ENCODE results near the gene COL24A1. TPM values are rescaled to one million over a fixed set of nuclear protein-coding genes. Genes with fewer than 3 reads are reported as not detected.

COL24A1 gene
- total and polyA plus RNA-seq, 12 donors, result 0.04 to 2.3 (median 0.54) TPM

DNA sequence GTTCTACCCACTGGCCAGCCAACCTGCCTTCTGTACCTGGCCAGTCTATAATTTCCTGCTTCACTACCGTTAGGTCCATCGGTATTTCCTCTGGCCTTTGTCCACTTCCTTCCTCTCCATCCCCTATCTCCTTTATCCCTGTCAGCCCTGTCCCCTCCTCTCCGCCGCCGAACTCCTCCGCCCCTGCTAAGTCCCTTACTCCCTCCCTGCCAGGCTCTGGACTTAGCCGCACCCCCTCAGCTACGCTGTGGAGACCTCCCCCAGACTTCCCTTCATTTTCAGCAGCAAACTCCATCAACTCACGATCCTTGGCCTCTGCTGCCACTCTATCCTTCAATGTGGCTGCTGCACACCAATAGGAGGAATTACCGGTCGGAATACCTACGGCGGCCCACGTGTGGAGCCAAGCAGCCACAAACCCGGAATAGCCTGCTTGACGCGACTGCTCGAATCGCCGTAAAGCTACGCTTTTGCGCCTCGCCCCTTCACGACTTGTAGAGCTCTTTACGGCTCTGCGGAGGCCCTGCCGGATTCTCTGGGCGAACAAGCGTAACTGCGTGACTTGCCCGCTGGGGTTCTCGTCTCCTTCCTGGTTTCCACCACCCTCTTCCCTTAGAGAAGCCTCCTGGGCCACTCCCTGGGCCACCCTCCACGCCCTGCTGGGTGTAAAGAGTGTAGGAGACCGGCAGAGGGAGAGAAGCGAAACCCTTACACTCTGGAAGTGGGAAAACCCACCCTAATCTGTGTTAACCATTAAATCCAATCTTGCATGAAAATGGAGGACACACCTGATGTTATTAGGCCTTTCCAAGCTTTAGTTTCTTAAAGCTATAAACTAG lies 448.4 kb downstream of the COL24A1 start, which contains the start of gene ZNHIT6:
TSS of gene ZNHIT6 (minus strand) at position 444 of the 839 bp plus-strand sequence. CDS start at position 295, 149 bp downstream.
- Histone ChIP-seq H3K27me3 (no peaks in the 10 kb centered on the region), H3K36me3 (peaks cover 0 to 31% (median 20%) of the 10 kb centered on the region in 9 donors), H3K9me3 (no peaks in the 10 kb centered on the region), H3K4me1 (peaks cover 0 to 26% (median 16%) of the 10 kb centered on the region in 9 donors), H3K4me3 (peak within 1 kb of the TSS; percentile 62 to 91 (median 77)), H3K27ac (peak within 1 kb of the TSS; percentile 73 to 98 (median 90))
- DNase-seq, result peak; percentile 83 to 92
- peak; percentile 88 to 98 (median 97) for ATAC-seq
- WGBS, 2 donors, result 1% methylated on average over 35 of the region's 35 CpGs
- intact Hi-C loops (cut with DNase I), result loop anchor here in 2 of 10 donors (2.0 to 10.0 kb wide), 3 partner anchors 131 to 797 kb away; no protein-coding TSS in a partner anchor
- TF ChIP-seq, protein P1, sequence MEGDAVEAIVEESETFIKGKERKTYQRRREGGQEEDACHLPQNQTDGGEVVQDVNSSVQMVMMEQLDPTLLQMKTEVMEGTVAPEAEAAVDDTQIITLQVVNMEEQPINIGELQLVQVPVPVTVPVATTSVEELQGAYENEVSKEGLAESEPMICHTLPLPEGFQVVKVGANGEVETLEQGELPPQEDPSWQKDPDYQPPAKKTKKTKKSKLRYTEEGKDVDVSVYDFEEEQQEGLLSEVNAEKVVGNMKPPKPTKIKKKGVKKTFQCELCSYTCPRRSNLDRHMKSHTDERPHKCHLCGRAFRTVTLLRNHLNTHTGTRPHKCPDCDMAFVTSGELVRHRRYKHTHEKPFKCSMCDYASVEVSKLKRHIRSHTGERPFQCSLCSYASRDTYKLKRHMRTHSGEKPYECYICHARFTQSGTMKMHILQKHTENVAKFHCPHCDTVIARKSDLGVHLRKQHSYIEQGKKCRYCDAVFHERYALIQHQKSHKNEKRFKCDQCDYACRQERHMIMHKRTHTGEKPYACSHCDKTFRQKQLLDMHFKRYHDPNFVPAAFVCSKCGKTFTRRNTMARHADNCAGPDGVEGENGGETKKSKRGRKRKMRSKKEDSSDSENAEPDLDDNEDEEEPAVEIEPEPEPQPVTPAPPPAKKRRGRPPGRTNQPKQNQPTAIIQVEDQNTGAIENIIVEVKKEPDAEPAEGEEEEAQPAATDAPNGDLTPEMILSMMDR (IDR thresholded peaks at IDR 0.05), result peak in 7 of 9 donors; percentile 18 to 47 (median 44)

DNA sequence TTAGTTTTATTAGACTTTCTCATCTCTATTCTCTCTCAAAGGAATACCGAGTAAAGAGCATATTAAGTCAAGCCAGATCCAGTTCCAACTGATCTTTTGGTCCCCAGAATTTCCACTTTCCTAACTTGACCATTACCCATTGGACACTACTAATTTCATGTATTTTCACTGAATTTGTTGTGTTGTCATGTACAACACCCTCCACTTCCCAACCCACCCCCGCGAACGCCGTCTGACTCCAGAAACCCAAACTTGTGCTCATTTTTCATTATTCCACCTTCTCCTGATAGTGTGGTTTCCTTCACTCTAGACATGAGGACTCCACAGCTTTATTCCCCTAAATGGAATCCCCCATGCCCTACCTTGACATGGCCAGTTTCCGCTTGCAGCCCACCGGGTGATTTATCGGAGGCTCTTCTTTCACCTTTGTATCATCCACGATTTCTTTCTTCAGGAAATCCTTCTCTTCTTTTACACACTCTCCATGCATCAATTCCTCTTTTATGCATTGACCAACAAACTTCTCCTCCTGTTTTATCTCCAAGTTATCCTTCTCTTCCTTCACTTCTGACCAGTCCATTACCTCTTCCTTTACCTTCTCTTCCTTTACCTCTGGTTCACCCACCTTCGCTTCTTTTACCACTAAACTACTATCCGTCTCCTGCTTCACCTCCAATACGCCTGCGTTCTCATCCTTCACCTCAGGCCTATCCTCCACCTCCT lies 449.1 kb downstream of the COL24A1 start:
- intact Hi-C loops (cut with DNase I), result loop anchor here in 2 of 10 donors (5.0 to 10.0 kb wide), 2 partner anchors 400 to 797 kb away; no protein-coding TSS in a partner anchor
- no peaks in the 10 kb centered on the region for H3K27me3 ChIP-seq
- H3K4me1 ChIP-seq, result peaks cover 0 to 29% (median 16%) of the 10 kb centered on the region in 9 donors
- ATAC-seq, result no peak
- peak overlapping the region; percentile 62 to 91 (median 77) for H3K4me3 ChIP-seq
- H3K36me3 ChIP-seq, result peaks cover 0 to 39% (median 20%) of the 10 kb centered on the region in 9 donors
- TF ChIP-seq, protein P1 (IDR thresholded peaks at IDR 0.05), result no peak
- H3K9me3 ChIP-seq, result no peaks in the 10 kb centered on the region
- WGBS, 2 donors, result 14 to 22% methylated on average over 13 of the region's 13 CpGs
- DNase-seq, result no peak
- peak overlapping the region in 8 of 10 donors; percentile 87 to 98 (median 92) for H3K27ac ChIP-seq

DNA sequence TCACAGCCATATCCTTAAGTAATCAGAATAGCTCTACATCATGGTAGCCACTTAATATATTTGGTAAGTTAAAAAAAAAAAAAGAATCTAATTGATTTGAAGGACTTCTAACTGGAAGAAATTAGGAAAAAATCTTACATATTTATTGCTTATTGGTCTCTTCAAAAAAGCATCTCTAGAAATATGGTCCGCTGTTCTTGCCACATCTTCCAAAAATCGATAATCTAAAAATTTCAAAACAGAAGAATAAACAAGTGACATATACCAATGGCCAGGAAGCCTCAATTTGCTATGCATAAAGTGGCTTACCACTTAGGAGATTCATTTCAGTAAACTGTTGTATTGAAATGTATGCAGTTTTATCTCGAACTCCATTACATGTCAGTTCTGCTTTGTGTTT lies 450.6 kb downstream of the COL24A1 start:
- Histone ChIP-seq H3K4me1 (peaks cover 0 to 29% (median 16%) of the 10 kb centered on the region in 9 donors), H3K27ac (no peak overlapping the region), H3K9me3 (no peaks in the 10 kb centered on the region), H3K4me3 (no peak overlapping the region), H3K27me3 (no peaks in the 10 kb centered on the region), H3K36me3 (peaks cover 0 to 53% (median 26%) of the 10 kb centered on the region in 9 donors)
- intact Hi-C loops (cut with DNase I), result loop anchor here in 2 of 10 donors (5.0 to 10.0 kb wide), 2 partner anchors 399 to 799 kb away; no protein-coding TSS in a partner anchor
- TF ChIP-seq, protein P1 (IDR thresholded peaks at IDR 0.05), result no peak
- DNase-seq (no peak), ATAC-seq (no peak)
- WGBS, 2 donors, result 95 to 98% methylated on average over 3 of the region's 3 CpGs

DNA sequence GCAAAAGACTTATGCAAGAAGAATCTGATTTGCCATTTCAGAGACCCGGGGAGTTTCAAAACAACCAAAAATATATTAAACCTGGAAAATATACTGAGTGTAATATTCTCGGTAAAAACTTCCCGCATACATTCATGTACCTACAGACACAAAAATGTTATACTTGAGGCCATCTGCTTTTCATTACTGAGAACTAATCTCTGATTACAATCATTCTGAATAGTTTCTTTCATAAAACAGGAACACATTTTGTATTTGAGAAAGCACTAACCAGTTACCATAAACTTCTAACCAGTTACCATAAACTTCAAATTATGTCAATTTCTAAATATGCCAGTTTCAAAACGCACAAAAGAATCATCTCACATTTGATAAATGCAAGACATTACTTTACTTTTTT lies 456.1 kb downstream of the COL24A1 start:
- intact Hi-C loops (cut with DNase I), result loop anchor here in 1 of 10 donors (10.0 kb wide), 1 partner anchor 804 kb away; no protein-coding TSS in a partner anchor
- ATAC-seq, result no peak
- 94 to 97% methylated on average over 4 of the region's 4 CpGs for WGBS, 2 donors
- Histone ChIP-seq H3K9me3 (no peaks in the 10 kb centered on the region), H3K36me3 (peaks cover 0 to 76% (median 21%) of the 10 kb centered on the region in 9 donors), H3K27me3 (no peaks in the 10 kb centered on the region), H3K27ac (no peak overlapping the region), H3K4me3 (no peak overlapping the region), H3K4me1 (peaks cover 0 to 16% (median 7%) of the 10 kb centered on the region in 9 donors)
- TF ChIP-seq, protein P1 (IDR thresholded peaks at IDR 0.05), result no peak
- no peak for DNase-seq

Measured in heart right ventricle (tissue), 16 donors.